GM23248 (cell line): ENCODE measurements around the gene TSHZ2. TPM values are rescaled to one million over a fixed set of nuclear protein-coding genes. Genes with fewer than 3 reads are reported as not detected.

Experiments
- DNase-seq: peaks from one replicate; pipeline ENCODE4 v3.0.0-alpha.2; 2015
- H2AFZ ChIP-seq: fragments of 200-600 bp; sonication (generic); 2 replicates; pipeline ENCODE4 v1.6.1; 2016; ENCODE audit warnings: antibody characterized with exemption
- H3F3A ChIP-seq: fragments of 200-600 bp; sonication (generic); 2 replicates; pipeline ENCODE4 v1.6.1; 2016; ENCODE audit warnings: mild to moderate bottlenecking, antibody characterized with exemption, mixed run types; ENCODE audit not compliant: insufficient read depth
- H3K27ac ChIP-seq: fragments of 200-600 bp; sonication (generic); 2 replicates; pipeline ENCODE4 v1.5.1; 2016; ENCODE audit warnings: mild to moderate bottlenecking
- H3K27me3 ChIP-seq: fragments of 200-600 bp; sonication (generic); replicated peaks from 2 replicates; pipeline ENCODE4 v1.6.1; 2016; ENCODE audit warnings: mild to moderate bottlenecking; ENCODE audit not compliant: insufficient read depth
- H3K36me3 ChIP-seq: fragments of 200-600 bp; sonication (generic); 2 replicates; pipeline ENCODE4 v1.6.1; 2016; ENCODE audit warnings: low read depth, mild to moderate bottlenecking
- H3K4me1 ChIP-seq: fragments of 200-600 bp; sonication (generic); 2 replicates; pipeline ENCODE4 v1.6.1; 2016; ENCODE audit warnings: mild to moderate bottlenecking; ENCODE audit not compliant: insufficient read depth
- H3K4me2 ChIP-seq: fragments of 200-600 bp; sonication (generic); one replicate; pipeline ENCODE4 v1.6.1; 2016; ENCODE audit warnings: mild to moderate bottlenecking; ENCODE audit not compliant: unreplicated experiment
- H3K4me3 ChIP-seq: fragments of 200-600 bp; sonication (generic); 2 replicates; pipeline ENCODE4 v1.5.1; 2016; ENCODE audit warnings: mild to moderate bottlenecking
- H3K79me2 ChIP-seq: fragments of 200-600 bp; sonication (generic); 2 replicates; pipeline ENCODE4 v1.6.1; 2016; ENCODE audit warnings: mild to moderate bottlenecking; ENCODE audit not compliant: insufficient read depth
- H3K9ac ChIP-seq: fragments of 200-600 bp; sonication (generic); 2 replicates; pipeline ENCODE4 v1.6.1; 2016; ENCODE audit warnings: mild to moderate bottlenecking
- H3K9me2 ChIP-seq: fragments of 200-600 bp; sonication (generic); 2 replicates; pipeline ENCODE4 v1.6.1; 2016; ENCODE audit warnings: mixed run types, mild to moderate bottlenecking, moderate library complexity; ENCODE audit not compliant: insufficient read depth
- H3K9me3 ChIP-seq: fragments of 200-600 bp; sonication (generic); one replicate; pipeline ENCODE4 v1.6.1; 2017; ENCODE audit warnings: low read depth
- H4K20me1 ChIP-seq: fragments of 200-600 bp; sonication (generic); 2 replicates; pipeline ENCODE4 v1.6.0; 2016; ENCODE audit not compliant: insufficient read depth
- EZH2 ChIP-seq: fragments of 200-600 bp; sonication (generic); IDR thresholded peaks from 2 replicates; pipeline ENCODE4 v1.6.1; 2018; ENCODE audit warnings: antibody characterized with exemption, mild to moderate bottlenecking; ENCODE audit not compliant: insufficient read depth, poor library complexity, severe bottlenecking
- EZH2phosphoT487 ChIP-seq: fragments of 200-600 bp; sonication (generic); IDR thresholded peaks from 2 replicates; pipeline ENCODE4 v1.6.1; 2018; ENCODE audit warnings: antibody characterized with exemption, moderate library complexity, mild to moderate bottlenecking, low read depth; ENCODE audit not compliant: insufficient read depth
- WGBS, 2 experiments: methylation state at CpG; one replicate each; pipeline ENCODE4 v1.1.6; 2015 to 2017; ENCODE audit warnings: low lambda C conversion rate in 2 of 2, low coverage in 1 of 2; ENCODE audit errors: missing lambda C conversion rate in 2 of 2; 5-methylcytosine and 5-hydroxymethylcytosine counted together
- in situ Hi-C: fragments of 300-500 bp; cut with MboI; formaldehyde crosslinking; loops from 2 replicates; pipeline ENCODE4 v1.15.0; 2020
- polyA plus RNA-seq: library from polyadenylated mRNA; unstranded; fragments of >200 nt; fragmentation: Nextera tagmentation; extraction: Ambion mirVana; gene quantifications from 2 replicates; pipeline ENCODE4 v1.2.1, GENCODE V29; 2016
- total RNA-seq: library from RNA; depleted of rRNA; stranded (reverse); fragments of >200 nt; shearing (Covaris generic); gene quantifications from 2 replicates; pipeline ENCODE4 v1.2.3, GENCODE V29; 2014

TSHZ2 gene
- total and polyA plus RNA-seq, 2 experiments from 2014 or later = 4.5 to 13.4 TPM

DNA sequence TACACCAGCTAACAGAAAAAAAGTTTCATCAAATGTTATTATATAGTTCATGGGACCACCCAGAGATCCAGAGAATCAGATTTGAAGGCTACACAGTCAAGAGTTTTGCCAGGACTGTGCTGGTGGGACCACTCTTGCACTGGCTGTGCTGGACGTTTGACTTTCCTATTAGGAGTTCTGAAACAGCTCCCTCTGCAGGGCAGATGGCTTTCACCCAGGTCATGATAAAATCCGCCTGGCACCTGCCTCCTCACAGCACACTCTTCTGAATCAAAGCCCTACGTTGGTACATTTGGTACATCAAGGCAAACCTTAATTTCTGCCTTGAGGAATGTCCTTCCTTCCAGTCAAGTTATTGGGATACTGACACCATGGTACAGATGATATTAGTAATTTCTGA, 319.4 kb downstream of the TSHZ2 start:
- Histone ChIP-seq H3F3A (no peaks in the 10 kb centered on the region), H3K27me3 (no peaks in the 10 kb centered on the region), H3K79me2 (no peaks in the 10 kb centered on the region), H3K9me2 (no peaks in the 10 kb centered on the region), H2AFZ (no peak overlapping the region), H3K27ac (no peak overlapping the region), H3K9ac (no peak overlapping the region), H4K20me1 (no peaks in the 10 kb centered on the region), H3K4me1 (peaks cover 10% of the 10 kb centered on the region; the same call in 1 of the 2 replicates), H3K36me3 (no peaks in the 10 kb centered on the region), H3K9me3 (no peaks in the 10 kb centered on the region), H3K4me3 (no peak overlapping the region), H3K4me2 (no peak overlapping the region)
- DNase-seq = no peak
- TF ChIP-seq EZH2 (no peak), EZH2phosphoT487 (no peak)
- WGBS, 2 experiments = 81 to 84% methylated on average over 3 of the region's 3 CpGs
- in situ Hi-C loops = no loop called here

GRCh38 chr20:53292347-53292746, 320.2 kb downstream of the TSHZ2 start:
- Histone ChIP-seq H3K4me3 (no peak overlapping the region), H2AFZ (no peak overlapping the region), H3K36me3 (no peaks in the 10 kb centered on the region), H3K9ac (no peak overlapping the region), H3F3A (no peaks in the 10 kb centered on the region), H3K79me2 (no peaks in the 10 kb centered on the region), H3K4me2 (no peak overlapping the region), H3K27ac (no peak overlapping the region), H3K4me1 (peaks cover 11% of the 10 kb centered on the region; the same call in 1 of the 2 replicates), H3K27me3 (no peaks in the 10 kb centered on the region), H3K9me2 (no peaks in the 10 kb centered on the region), H4K20me1 (no peaks in the 10 kb centered on the region), H3K9me3 (no peaks in the 10 kb centered on the region)
- in situ Hi-C loops = no loop called here
- no peak for DNase-seq
- WGBS, 2 experiments = 54 to 63% methylated on average over 1 of the region's 1 CpG
- TF ChIP-seq EZH2phosphoT487 (no peak), EZH2 (no peak)

DNA sequence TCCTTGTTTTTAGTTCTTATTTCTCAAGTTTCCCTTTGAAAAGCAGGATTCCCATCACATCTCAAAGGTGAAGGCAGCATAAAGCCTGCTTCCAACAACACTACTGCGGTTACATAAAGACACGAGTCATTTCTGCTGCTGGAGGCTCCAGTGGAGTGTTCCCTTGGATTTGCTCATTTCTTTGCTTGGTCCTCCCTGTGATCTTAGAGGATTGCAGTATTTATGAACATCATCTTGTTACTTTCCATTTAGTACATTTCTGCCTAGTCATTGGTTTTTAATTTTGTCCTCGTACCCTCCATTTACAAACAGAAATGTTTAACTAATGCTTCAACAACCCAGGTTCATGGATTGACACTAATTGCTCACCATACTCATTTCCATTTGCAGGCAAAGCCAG, 322.6 kb downstream of the TSHZ2 start:
- no peaks in the 10 kb centered on the region for H3F3A ChIP-seq
- no peaks in the 10 kb centered on the region for H3K9me3 ChIP-seq
- no peaks in the 10 kb centered on the region for H3K79me2 ChIP-seq
- no peaks in the 10 kb centered on the region for H4K20me1 ChIP-seq
- no peak for TF ChIP-seq EZH2
- no peak for TF ChIP-seq EZH2phosphoT487
- no peak overlapping the region for H3K27ac ChIP-seq
- DNase-seq = peak; percentile 28
- H3K4me1 ChIP-seq = peaks cover 11% of the 10 kb centered on the region; the same call in 1 of the 2 replicates
- no peaks in the 10 kb centered on the region for H3K36me3 ChIP-seq
- H3K4me2 ChIP-seq = no peak overlapping the region
- no peaks in the 10 kb centered on the region for H3K9me2 ChIP-seq
- H3K27me3 ChIP-seq = no peaks in the 10 kb centered on the region
- no peak overlapping the region for H2AFZ ChIP-seq
- 92 to 94% methylated on average over 3 of the region's 3 CpGs for WGBS, 2 experiments
- H3K4me3 ChIP-seq = no peak overlapping the region
- in situ Hi-C loops = no loop called here
- no peak overlapping the region for H3K9ac ChIP-seq

GRCh38 chr20:53296025-53296424, 323.9 kb downstream of the TSHZ2 start:
- DNase-seq = peak; percentile 29

More at GRCh38 chr20:53296025-53296424, 323.9 kb downstream of the TSHZ2 start:
- WGBS, 2 experiments = 35 to 39% methylated on average over 2 of the region's 2 CpGs
- H4K20me1 ChIP-seq = no peaks in the 10 kb centered on the region
- H3K4me3 ChIP-seq = no peak overlapping the region
- no peak overlapping the region for H3K9ac ChIP-seq
- H3F3A ChIP-seq = no peaks in the 10 kb centered on the region
- no peak for TF ChIP-seq EZH2
- no peak for TF ChIP-seq EZH2phosphoT487
- H3K9me2 ChIP-seq = no peaks in the 10 kb centered on the region
- H3K27ac ChIP-seq = no peak overlapping the region
- no peaks in the 10 kb centered on the region for H3K36me3 ChIP-seq
- in situ Hi-C loops = no loop called here
- peaks cover 11% of the 10 kb centered on the region; the same call in 1 of the 2 replicates for H3K4me1 ChIP-seq
- H2AFZ ChIP-seq = no peak overlapping the region
- no peaks in the 10 kb centered on the region for H3K79me2 ChIP-seq
- H3K27me3 ChIP-seq = no peaks in the 10 kb centered on the region
- no peak overlapping the region for H3K4me2 ChIP-seq
- no peaks in the 10 kb centered on the region for H3K9me3 ChIP-seq
